Measurements from ENCODE around the gene SETBP1. TPM values are rescaled to one million over a fixed set of nuclear protein-coding genes. Genes with fewer than 3 reads are reported as not detected.
A peak's percentile ranks its signal among the peaks of the same experiment; 100 is the strongest.

Gene SETBP1
- total and polyA plus RNA-seq, 8 donors: 1.4 to 66.5 (median 20.1) TPM

DNA sequence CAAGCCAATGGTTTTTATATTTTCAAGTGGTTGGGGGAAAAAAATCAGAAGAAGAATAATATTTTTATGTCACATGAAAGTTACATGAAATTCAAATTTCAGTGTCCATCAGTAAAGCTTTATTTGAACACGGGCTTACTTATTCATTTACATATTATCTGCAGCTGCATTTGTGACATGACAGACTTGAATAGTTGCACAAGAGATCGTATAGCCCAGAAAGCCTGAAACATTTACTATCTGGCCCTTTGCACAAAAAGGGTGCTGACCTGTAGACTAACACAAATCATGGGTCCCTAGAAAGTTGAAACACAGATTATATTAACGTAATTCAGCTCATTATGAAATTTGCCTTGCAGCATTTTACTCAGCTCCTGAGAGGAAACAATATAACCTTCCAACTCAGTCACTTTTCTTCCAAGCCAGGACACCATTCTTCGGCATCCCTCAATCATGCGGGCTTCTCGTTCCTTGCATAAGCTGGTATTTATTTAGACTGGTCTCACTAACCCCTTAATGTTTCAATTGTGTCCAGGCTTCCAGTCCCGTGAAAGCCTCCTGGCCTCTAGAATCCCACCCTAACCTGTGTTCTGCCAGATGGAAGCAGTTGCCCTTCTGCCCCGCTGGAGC lies 402.7 kb downstream of the SETBP1 start:
- no peak for TF ChIP-seq POLR2A (IDR thresholded peaks at IDR 0.05)
- WGBS, 5 donors: 84 to 86% (median 85%) methylated on average over 8 of the region's 8 CpGs
- peaks cover 0 to 5% (median 0%) of the 10 kb centered on the region in 4 donors for H3K9me3 ChIP-seq
- H3K36me3 ChIP-seq: no peaks in the 10 kb centered on the region
- H3K4me1 ChIP-seq: no peaks in the 10 kb centered on the region
- H3K27ac ChIP-seq: no peak overlapping the region
- no peak for DNase-seq
- no peak overlapping the region for H3K4me3 ChIP-seq
- no peaks in the 10 kb centered on the region for H3K27me3 ChIP-seq
- intact Hi-C loops (cut with DNase I; ENCODE audit: low total_unique reads): no loop called here

DNA sequence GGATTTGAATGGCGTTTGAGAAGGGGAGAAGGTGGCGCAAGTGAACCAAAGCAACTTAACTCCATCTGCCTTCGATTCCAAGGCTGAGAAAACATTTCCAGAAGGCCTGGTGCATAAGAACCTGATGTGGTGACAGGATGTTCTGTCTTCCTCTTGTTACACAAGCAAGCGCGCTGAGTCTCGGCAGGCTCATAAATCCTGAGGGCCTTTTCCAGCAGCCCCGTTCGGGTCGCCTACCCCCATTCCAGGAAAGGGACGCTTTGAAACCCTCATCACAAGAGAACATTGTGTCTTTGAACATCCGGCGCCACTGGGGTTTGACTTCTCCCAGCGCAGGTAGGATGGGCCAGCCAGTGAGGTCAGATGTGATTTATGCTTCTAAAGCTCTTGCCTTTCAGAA lies 403.5 kb downstream of the SETBP1 start:
- WGBS, 5 donors: 60 to 89% (median 81%) methylated on average over 13 of the region's 13 CpGs
- intact Hi-C loops (cut with DNase I; ENCODE audit: low total_unique reads): no loop called here
- DNase-seq: no peak
- no peak for TF ChIP-seq POLR2A (IDR thresholded peaks at IDR 0.05)
- TF ChIP-seq, protein P1, sequence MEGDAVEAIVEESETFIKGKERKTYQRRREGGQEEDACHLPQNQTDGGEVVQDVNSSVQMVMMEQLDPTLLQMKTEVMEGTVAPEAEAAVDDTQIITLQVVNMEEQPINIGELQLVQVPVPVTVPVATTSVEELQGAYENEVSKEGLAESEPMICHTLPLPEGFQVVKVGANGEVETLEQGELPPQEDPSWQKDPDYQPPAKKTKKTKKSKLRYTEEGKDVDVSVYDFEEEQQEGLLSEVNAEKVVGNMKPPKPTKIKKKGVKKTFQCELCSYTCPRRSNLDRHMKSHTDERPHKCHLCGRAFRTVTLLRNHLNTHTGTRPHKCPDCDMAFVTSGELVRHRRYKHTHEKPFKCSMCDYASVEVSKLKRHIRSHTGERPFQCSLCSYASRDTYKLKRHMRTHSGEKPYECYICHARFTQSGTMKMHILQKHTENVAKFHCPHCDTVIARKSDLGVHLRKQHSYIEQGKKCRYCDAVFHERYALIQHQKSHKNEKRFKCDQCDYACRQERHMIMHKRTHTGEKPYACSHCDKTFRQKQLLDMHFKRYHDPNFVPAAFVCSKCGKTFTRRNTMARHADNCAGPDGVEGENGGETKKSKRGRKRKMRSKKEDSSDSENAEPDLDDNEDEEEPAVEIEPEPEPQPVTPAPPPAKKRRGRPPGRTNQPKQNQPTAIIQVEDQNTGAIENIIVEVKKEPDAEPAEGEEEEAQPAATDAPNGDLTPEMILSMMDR (IDR thresholded peaks at IDR 0.05): no peak
- peak; percentile 70 for TF ChIP-seq EP300 (IDR thresholded peaks at IDR 0.05)
- no peak for TF ChIP-seq POLR2AphosphoS5 (IDR thresholded peaks at IDR 0.05)
- Histone ChIP-seq H3K4me1 (no peaks in the 10 kb centered on the region), H3K27me3 (no peaks in the 10 kb centered on the region), H3K9me3 (peaks cover 0 to 5% (median 0%) of the 10 kb centered on the region in 4 donors), H3K27ac (no peak overlapping the region), H3K36me3 (no peaks in the 10 kb centered on the region), H3K4me3 (no peak overlapping the region)

DNA sequence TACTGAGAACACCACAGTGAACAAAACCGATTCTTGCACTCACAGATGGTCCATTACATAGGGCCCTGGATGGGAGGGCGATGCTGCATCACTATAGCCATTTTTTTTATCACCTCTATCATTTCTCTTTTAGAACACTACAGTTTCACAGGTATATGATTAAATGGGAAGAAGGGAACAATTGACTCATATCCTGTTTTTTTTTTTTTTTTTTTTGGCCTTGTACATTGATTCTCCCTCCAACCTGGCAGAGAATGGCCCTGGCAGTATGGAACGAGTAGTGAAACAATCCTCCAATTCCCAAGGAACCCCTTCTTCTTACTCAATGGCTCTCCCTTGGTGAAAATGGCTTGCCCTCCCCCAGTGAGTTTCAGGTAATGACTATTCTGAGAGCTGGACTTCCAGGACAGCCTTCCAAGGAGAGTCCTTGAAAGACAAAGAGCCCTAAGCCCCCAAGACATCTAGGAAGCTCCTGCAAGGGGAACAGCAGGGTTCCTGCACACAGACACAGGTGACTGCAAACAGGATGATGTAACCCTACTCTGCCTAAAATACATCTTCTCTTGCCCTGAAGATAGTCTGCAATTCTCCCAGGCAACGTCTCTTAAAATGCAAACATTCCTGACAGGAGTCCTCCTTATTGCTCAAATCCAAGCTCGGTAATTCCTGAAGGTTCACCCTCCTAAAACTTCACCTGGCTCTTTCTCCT lies 405.4 kb downstream of the SETBP1 start:
- Histone ChIP-seq H3K27me3 (no peaks in the 10 kb centered on the region), H3K4me1 (no peaks in the 10 kb centered on the region), H3K4me3 (no peak overlapping the region), H3K27ac (no peak overlapping the region), H3K9me3 (peaks cover 0 to 5% (median 0%) of the 10 kb centered on the region in 4 donors), H3K36me3 (no peaks in the 10 kb centered on the region)
- intact Hi-C loops (cut with DNase I; ENCODE audit: low total_unique reads): no loop called here
- no peak for DNase-seq
- no peak for TF ChIP-seq POLR2AphosphoS5 (IDR thresholded peaks at IDR 0.05)
- TF ChIP-seq, protein P1 (IDR thresholded peaks at IDR 0.05): no peak
- 77 to 82% (median 79%) methylated on average over 5 of the region's 5 CpGs for WGBS, 5 donors

DNA sequence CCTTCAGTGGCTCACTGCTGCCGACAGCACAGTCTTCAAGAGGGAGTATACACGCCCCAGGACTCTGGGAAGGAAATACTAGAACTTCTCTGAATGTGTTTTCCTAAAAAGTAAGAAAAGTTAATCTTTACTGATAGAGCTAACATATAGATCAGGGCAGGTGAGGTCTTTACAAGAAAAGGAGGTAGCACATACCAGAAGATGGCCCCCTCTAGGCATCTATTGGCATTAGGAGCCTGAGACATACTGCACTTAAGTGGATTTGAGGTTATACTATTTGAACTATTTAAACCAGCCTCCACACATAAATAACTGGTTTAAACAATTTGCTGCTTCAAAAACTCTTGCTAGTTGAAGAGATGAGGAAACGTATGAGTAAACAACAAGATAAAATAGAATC lies 406.1 kb downstream of the SETBP1 start:
- TF ChIP-seq POLR2A (IDR thresholded peaks at IDR 0.05): no peak
- no peak for TF ChIP-seq EP300 (IDR thresholded peaks at IDR 0.05)
- no peak for TF ChIP-seq POLR2AphosphoS5 (IDR thresholded peaks at IDR 0.05)
- TF ChIP-seq, protein P1 (IDR thresholded peaks at IDR 0.05): no peak
- Histone ChIP-seq H3K9me3 (peaks cover 0 to 2% (median 0%) of the 10 kb centered on the region in 4 donors), H3K4me1 (no peaks in the 10 kb centered on the region), H3K27ac (no peak overlapping the region), H3K36me3 (no peaks in the 10 kb centered on the region), H3K4me3 (no peak overlapping the region), H3K27me3 (no peaks in the 10 kb centered on the region)
- intact Hi-C loops (cut with DNase I; ENCODE audit: low total_unique reads): no loop called here
- DNase-seq: no peak
- WGBS, 5 donors: 69 to 84% (median 81%) methylated on average over 3 of the region's 3 CpGs

Data from stomach (tissue), 9 donors.